GM18868 (cell line): ENCODE measurements around the gene RBKS.
"Not testable (repeated sequence)": the region's sequence is repeated elsewhere in the genome, so short reads cannot be mapped to it uniquely, and the experiment has no call there.

Experiments used
- ATAC-seq: cut with Tn5 transposase; IDR thresholded peaks from one replicate; pipeline ENCODE4 v1.9.1; 2021; ENCODE audit warnings: mild to moderate bottlenecking, moderate library complexity; ENCODE audit not compliant: unreplicated experiment

The RBKS gene

DNA sequence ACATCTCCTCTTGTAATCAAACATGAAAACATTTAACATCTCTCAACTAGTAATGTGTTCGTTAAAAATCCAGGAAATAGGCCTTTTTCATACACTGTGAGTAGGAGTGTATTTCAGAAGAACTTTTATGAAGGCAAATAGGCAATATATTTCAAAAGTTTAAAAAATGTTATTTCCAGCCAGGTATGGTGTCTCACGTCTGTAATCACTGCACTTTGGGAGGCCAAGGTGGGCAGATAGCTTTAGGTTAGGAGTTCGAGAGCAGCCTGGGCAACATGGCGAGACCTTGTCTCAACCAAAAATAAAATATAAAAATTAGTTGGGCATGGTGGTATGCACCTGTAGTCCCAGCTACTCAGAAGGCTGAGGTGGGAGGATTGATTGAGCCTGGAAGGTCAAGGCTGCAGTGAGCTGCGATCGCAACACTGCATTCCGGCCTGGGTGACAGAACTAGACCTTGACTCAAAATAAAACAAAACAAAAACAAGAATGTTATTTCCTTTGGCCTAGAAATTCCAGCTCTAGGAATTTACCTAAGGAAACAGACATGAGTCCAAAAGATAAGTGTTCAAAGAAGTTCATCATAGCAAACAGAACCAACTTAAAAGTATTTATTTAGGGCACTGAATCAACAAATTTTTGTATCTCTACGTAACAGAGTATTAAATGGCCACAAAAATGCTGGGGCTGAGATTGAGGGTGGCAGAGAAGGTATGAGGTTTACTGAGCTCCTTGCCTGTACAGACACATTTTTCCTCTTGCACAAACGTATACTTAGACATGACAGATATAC, 14.9 kb downstream of the RBKS start:
- ATAC-seq = no peak

DNA sequence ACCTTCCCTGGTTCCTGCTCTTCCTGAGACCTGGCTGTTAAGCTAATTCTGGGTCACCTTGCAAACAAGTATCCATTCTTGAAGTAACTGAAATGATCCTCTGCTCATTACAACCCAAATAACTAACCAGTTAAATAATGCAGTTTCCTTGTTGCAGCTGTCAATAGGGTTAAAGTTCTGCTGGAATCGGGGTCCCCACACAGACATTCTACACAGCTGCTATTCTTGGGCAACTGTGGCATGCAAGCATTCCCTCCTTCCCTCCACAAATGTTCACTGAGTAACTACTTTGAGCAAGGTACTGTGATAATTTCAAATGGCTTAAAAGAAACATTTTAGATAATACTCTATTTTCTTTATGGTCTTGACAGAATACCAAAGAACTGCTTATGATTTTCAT, 17.1 kb downstream of the RBKS start:
- ATAC-seq = no peak

DNA sequence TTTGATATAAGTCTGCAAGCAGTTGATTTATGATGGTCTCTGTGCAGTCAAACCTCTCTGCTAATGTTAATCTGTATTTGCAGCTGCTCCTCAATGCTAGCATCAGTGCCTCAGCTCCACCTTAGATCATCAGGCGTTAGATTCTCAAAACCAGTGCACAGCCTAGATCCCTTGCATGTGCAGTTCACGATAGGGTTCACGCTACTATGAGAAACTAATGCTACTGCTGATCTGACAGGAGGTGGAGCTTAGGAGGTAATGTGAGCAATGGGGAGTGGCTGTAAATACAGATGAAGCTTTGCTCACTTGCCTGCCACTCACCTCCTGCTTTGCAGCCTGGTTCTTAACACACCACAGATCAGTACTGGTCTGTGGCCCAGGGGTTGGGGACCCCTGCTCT, 18.4 kb downstream of the RBKS start:
- no peak for ATAC-seq

DNA sequence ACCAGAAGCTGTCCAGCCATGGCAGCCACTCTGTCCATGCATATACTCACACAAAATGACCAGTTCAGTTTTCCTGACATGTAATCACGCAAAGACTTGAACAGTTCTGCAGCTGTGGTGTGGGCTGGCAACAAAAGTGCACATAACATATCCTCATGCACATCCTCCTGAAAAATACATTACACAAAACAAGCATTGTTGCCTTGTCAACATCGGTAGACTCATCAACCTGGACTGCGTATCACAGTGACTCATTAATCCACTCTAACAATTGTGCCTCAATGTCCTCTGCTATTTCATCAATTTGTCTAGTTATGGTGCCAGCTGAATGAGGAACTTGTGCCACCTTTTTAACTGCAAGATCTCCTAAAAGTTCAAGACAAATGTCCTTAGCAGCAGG, 19.5 kb downstream of the RBKS start:
- no peak for ATAC-seq

DNA sequence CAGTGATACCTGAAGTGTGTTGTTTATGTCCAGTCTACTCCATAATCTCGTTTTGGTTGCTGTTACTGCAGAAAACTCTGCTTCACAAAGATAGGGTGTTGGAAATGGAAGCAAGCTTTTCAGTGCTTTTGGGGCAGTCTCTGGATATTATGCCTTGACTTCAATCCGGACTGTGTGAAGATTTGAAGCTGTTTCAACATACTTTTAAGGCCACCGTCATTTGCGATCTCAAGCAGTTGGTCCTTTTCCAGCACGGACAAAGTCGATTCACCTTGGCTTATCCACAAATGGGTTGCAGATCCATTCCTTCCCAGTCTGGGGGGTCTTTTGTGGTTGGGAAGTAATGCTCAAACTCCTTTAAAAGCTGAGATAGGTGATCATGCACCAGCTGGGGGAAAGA, 20.4 kb downstream of the RBKS start:
- no peak for ATAC-seq

DNA sequence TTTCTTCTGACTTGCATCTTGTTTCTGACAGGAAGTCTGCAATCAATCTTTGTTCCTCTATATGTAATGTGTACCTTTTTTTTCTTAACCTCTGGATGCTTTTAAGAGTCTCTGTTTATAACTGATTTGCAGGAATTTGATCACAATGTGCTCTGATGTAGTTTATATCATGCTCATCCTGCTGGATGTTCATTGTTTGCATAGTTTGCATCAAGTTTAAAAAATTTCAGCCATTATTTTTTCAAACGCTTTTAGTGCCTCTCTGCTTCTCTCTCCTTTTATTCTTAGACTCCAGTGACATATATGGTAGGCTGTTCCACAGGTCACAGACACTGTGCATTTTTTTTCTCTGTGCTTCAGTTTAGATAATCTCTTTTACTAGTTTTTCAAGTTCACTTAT, 23.9 kb downstream of the RBKS start:
- no peak for ATAC-seq

DNA sequence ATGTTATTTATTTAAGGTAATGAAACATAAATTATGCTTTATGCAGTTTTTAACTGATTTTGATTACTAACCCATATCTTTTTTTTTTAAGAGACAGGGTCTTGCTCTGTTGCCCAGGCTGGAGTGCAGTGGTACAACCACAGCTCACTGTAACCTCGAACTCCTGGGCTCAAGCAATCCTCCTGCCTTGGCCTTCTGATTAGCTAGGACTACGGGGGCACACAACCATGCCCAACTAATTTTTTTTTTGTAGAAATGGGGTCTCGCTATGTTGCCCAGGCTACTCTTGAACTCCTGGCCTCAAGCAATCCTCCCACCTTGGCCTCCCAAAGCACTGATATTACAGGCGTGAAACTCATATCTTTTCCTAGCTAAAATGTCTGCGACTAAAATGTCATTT, 26.2 kb downstream of the RBKS start:
- ATAC-seq = not testable (repeated sequence)

DNA sequence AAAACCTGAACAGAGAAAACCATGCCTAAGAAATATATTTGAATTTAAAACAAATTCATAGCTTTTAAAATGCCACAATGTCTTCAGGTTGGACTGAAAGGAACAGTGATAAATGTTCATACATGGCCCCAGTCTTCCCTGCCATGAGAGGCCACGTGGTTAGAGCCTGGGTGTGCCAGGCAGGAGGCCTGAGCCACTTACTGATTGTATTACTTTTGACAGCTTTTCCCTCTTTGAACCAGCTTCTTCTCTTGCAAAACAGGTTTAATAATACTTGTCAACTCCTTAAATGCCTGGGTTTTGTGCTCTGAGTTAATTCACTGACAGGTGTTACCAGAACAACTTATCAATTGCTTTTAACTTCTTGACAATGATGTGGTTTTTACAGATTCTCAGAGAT, 27.0 kb downstream of the RBKS start:
- no peak for ATAC-seq

DNA sequence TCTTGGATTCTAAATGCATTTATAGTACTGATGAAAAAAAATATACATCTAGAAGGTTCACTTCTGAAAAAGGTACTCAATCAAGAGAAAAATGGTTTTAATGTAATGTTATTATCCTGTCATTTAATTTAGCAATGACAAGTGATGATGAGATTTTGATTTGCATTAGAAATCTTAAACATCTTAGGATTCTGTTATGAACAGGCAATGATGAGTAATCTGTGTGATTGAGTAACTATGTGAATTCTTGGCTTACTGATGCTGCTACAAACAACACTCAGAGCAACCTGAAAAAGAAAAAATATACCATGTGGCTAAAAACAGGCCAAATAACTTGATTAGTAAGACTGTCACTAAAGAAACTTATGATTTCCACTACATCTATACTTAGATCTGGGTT, 30.1 kb downstream of the RBKS start:
- no peak for ATAC-seq

DNA sequence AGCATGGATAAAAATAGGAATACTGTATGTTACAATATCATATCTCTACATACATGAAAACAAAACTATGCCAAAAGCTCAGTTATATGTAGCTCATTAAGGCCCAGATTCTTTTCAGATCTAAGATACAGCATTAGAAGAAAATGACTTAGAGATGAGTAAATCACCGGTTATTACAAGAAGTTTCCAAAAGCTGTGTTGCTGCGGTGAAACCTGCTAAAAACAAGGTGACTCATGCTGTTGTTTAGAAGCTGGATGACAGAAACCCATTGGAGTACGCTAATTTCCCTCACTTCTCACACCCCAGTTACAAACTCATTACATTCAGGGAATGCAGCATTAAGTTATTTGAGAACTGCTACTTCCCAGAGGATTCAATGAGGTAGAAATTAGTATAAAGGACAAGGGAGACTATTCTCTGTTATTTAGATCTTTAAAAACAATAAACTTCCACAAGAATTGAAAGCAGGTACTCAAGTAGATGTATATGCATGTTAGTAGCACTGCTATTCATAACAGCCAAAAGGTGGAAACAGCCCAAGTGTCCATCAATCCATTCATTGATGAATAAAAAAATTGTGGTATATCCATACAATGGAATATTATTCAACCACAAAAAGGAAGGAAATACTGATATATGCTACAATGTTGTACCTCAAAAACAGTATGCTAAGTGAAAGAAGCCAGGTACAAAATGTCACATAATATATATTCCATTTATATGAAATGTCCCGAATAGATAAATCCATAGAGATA, 32.6 kb downstream of the RBKS start:
- ATAC-seq = no peak

DNA sequence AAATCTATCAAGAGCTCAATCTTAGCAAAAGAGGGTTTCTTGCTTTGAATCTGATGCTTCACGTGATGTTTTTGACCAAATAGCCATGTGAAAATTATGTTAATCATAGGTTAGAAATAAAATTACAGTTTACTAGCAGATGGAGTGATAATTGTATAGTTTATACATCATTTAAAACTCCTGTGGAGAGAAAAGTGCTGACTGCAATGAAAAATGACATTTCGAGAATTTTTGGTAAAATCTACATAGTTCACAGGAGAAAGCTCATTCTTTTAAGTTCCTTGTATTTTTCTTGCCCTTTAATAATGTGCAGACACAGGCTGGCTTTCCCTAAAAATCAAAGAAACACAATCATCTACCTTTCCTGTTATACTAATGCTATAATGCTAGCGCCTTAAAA, 33.2 kb downstream of the RBKS start:
- ATAC-seq = no peak

DNA sequence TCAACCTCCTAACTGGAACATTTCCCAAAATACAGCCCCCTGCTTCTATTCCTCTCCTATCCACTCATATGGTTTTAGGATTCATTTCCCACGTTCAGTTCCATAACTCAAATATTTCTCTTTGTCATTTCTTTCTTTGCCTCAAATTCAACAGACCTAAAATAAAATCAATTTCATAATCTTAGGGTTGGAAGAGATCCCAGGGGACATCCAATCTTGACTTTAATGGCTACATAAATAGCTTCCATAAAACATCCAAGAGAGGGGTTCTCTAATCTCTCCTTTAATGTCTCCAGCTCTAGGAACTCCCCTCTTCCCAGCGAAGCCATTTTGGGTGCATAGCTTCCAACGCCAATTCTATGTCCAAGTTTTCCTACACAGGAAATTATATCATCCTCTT, 33.8 kb downstream of the RBKS start:
- ATAC-seq = no peak

DNA sequence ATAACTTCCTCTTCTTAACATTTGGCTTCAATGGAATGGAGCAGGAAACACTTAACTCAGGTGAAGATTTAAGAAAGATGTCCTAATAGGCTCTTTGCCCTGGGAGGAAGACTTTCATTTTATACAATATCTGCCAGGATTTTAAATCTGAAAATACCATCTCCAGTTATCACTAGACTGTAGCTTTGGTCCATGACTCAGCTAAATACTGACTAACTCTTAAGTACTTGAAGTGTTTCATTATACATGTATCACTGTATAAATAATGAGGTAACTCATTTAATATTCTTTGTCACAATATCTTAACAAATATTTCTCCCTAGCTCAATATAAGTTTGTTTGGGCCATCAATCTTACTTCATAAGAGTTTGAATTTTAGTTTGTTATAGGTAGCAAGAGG, 34.7 kb downstream of the RBKS start:
- no peak for ATAC-seq

DNA sequence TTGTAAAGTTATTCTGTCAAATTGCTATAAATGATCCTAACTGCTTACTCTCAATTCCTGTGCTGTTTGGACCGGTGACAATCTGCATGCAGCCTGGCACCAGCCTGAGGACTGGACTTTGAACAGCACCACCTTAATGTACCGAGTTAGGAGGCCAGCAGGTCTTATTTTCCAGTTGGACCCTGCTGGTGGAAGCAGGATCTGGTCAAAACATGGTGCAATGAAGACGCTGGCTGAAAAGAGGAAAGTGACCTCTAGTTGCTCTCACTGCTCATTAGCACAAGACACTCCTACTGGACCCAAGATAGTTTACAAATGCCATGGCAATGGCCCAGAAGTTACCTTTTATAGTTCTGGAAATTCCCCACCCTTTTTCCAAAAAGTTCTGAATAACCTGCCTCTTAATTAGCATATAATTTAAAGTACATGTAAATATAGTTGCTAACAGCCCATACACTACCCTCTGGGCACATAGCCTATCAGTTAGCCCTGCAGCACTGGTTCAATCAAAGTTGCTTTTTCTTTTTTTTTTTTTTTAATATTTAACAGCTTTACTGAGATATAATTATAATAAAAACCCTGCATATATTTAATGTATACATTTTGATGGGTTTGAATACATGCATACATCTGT, 35.8 kb downstream of the RBKS start:
- ATAC-seq = no peak

DNA sequence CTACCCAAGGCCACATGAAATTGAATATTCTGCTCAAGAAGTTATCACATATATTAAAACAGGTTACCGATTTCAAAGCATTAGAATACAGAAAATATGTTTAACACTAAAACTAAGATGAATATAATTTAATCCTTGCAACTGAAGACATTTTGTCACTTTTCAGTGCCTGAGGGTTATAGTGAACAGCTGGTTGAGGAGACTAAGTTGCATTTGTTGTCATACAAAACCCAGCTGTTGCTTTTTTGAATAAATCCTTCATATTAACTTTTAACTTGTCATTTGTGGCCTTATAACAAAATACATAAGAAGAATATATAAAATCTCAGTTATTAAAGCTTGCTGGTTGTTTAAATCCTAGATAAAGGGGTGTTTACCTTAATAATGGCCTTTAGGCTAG, 37.5 kb downstream of the RBKS start:
- ATAC-seq = no peak

DNA sequence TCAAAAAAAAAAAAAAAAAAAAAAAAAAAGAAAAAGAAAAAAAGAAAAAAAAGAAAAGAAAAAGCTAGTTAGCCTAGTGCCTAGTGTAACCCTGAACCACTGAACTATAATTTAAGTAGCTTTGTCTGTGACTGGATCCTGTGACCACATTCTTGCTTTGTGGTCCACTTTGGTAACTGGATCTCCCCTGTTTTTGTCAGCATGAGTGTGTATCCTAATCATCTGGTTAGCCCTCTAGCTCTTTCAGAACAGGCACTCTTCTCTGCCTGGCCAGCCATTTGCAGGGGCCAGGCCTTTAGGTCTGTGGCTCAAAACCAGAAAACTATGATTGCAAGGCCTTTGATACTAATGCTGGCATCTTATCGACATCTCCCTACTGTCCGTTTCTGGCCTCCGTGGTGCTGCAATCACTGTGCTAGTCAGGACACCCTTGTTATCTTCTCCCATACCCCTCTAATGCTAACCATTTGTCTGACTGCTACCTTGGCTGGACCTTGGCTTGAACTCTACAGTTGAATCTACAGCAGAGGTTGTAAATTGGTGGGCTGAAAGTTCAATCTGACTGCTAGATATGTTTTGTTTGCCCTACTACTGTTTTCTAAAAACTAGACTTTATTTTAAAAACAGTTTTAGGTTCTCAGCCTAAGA, 40.5 kb downstream of the RBKS start:
- ATAC-seq = no peak

DNA sequence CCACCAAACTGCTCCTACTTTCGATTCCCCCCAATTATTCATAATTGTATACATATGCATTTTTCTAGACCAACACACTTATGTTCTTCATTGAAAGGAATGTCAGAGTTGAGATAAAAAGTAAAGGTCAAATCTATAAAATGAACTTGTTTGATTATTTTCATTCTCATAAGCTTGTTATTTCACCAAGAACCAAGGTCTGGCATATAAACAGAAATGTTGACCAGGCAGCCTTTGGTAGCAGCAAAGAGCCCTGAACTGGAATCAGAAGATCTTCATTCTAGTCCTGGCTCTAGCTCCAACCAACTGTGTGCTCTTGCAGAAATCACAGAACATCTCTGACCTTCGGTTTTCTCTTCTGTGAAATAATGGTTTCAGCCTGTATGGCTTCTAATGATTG, 42.9 kb downstream of the RBKS start:
- ATAC-seq = no peak

DNA sequence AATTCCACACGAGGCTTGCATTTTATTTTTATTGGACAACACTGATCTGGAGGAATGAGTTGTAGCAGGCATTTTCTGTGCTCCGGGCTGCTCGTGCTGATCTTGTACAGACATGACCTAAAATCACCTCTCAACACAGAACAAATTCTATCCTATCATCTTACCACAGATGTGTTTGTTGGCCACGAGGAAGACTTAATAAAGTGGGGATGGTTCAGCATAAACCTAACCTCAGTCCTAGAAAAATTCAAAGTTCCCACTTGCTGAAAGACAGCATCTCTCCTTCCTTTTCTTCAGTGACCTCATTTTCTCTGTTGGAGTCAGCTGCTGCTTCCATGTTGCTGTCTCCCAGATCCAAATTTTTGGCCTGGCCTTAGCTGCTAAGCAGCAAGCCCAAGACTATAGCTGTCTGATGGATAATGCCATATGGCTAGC, 45.3 kb downstream of the RBKS start:
- ATAC-seq = no peak

DNA sequence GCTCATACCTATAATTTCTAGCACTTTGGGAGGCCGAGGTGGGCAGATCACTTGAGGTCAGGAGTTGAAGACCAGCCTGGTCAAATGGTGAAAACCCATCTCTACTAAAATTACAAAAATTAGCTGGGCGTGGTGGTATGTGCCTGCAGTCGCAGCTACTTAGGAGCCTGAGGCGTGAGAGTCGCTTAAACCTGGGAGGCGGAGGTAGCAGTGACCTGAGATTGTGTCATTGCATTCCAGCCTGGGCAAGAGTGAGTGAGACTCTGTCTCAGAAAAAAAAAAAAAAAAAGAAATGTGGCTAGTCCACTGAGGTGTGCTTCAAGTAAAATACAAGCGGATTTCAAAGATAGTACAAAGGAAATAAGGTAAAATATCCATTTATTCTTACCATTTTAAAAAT, 46.2 kb downstream of the RBKS start:
- ATAC-seq = no peak

DNA sequence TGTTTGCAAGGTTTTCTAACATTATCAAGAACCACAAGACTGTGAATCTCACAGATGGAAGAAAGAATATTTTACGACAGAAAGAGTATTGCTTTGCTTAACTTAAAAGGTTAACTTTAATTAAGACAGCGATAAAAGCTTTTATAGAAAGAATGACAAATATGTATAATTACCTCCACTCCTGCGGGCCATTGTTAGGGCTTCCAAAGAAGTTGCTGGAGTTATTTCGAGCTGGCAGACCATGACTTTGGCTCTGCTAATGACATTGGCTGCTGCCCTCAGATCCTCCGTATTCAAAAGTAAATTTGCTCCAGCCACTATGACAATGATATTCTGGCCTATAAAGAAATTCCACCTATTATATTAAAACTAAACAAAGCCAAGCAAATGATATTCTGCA, 47.3 kb downstream of the RBKS start:
- no peak for ATAC-seq

DNA sequence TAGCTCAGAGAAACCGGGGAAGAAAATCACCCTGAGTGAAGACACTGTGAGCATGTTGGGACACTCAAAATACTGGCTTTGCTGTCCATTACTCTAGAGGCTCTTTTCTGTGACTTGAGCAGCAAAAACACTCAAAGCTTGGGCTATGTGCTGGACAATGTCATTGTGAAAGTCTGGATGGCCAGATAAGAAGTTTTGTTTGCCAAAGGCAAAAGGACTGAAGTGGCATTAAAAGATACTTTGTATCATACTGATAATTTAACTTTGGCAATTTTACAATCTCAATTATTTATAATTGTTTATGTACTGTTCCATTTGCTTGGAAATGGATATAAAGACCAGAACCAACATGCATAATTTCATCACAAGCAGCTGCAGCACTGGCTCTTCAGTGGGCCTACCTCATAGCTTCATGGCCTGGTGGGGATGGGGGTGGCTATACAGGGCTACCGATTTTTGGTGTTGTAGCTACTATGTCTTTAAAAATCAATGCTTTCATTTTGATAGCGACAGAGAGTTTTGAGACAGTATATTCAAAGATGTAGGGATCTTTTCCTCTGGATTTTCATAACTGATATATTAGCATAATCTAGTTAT, 51.1 kb downstream of the RBKS start:
- ATAC-seq = no peak
